ENCODE results near the gene SOD3. TPM values are rescaled to one million over a fixed set of nuclear protein-coding genes. Genes with fewer than 3 reads are reported as not detected.

Gene SOD3
- total RNA-seq, 1 donor from 2014 or later = 22.9 TPM

GRCh38 chr4:24781999-24782745 is 13.2 kb upstream of the SOD3 start:
- DNase-seq (ENCODE audit: low spot score) = no peak
- H3K27ac Mint-ChIP-seq (ENCODE audit: unreplicated experiment) = peak overlapping the region; percentile 85

GRCh38 chr4:24783506-24783905 is 11.9 kb upstream of the SOD3 start:
- TF ChIP-seq CTCF (IDR thresholded peaks at IDR 0.05) = no peak
- Mint-ChIP-seq H3K27ac (ENCODE audit: unreplicated experiment) (no peak overlapping the region), H3K4me1 (ENCODE audit: low read depth) (peaks cover 28% of the 10 kb centered on the region), H3K4me3 (ENCODE audit: unreplicated experiment) (no peak overlapping the region), H3K36me3 (ENCODE audit: low read depth) (no peaks in the 10 kb centered on the region), H3K27me3 (ENCODE audit: low read depth) (no peaks in the 10 kb centered on the region), H3K9me3 (ENCODE audit: low read depth) (peaks cover 11% of the 10 kb centered on the region)
- no peak for DNase-seq (ENCODE audit: low spot score)

More at GRCh38 chr4:24781999-24782745, 13.2 kb upstream of the SOD3 start:
- H3K4me1 Mint-ChIP-seq (ENCODE audit: low read depth) = peaks cover 39% of the 10 kb centered on the region
- TF ChIP-seq CTCF (IDR thresholded peaks at IDR 0.05) = peak; percentile 57
- H3K9me3 Mint-ChIP-seq (ENCODE audit: low read depth) = peaks cover 5% of the 10 kb centered on the region
- H3K36me3 Mint-ChIP-seq (ENCODE audit: low read depth) = no peaks in the 10 kb centered on the region
- no peak overlapping the region for H3K4me3 Mint-ChIP-seq (ENCODE audit: unreplicated experiment)
- no peaks in the 10 kb centered on the region for H3K27me3 Mint-ChIP-seq (ENCODE audit: low read depth)

GRCh38 chr4:24791043-24791442 is 4.3 kb upstream of the SOD3 start:
- H3K27ac Mint-ChIP-seq (ENCODE audit: unreplicated experiment) = no peak overlapping the region

GRCh38 chr4:24792552-24792951 is 2.8 kb upstream of the SOD3 start:
- no peak for DNase-seq (ENCODE audit: low spot score)
- Mint-ChIP-seq H3K27ac (ENCODE audit: unreplicated experiment) (no peak overlapping the region), H3K4me1 (ENCODE audit: low read depth) (peaks cover 29% of the 10 kb centered on the region), H3K27me3 (ENCODE audit: low read depth) (no peaks in the 10 kb centered on the region), H3K9me3 (ENCODE audit: low read depth) (peaks cover 9% of the 10 kb centered on the region), H3K4me3 (ENCODE audit: unreplicated experiment) (no peak overlapping the region), H3K36me3 (ENCODE audit: low read depth) (no peaks in the 10 kb centered on the region)
- TF ChIP-seq CTCF (IDR thresholded peaks at IDR 0.05) = no peak

More at GRCh38 chr4:24791043-24791442, 4.3 kb upstream of the SOD3 start:
- H3K4me3 Mint-ChIP-seq (ENCODE audit: unreplicated experiment) = no peak overlapping the region
- peaks cover 14% of the 10 kb centered on the region for H3K9me3 Mint-ChIP-seq (ENCODE audit: low read depth)
- peaks cover 29% of the 10 kb centered on the region for H3K4me1 Mint-ChIP-seq (ENCODE audit: low read depth)
- no peaks in the 10 kb centered on the region for H3K36me3 Mint-ChIP-seq (ENCODE audit: low read depth)
- no peak for TF ChIP-seq CTCF (IDR thresholded peaks at IDR 0.05)
- no peaks in the 10 kb centered on the region for H3K27me3 Mint-ChIP-seq (ENCODE audit: low read depth)
- no peak for DNase-seq (ENCODE audit: low spot score)

GRCh38 chr4:24793219-24794005 is 2.0 kb upstream of the SOD3 start:
- Mint-ChIP-seq H3K4me1 (ENCODE audit: low read depth) (peaks cover 29% of the 10 kb centered on the region), H3K27me3 (ENCODE audit: low read depth) (peaks cover 2% of the 10 kb centered on the region), H3K4me3 (ENCODE audit: unreplicated experiment) (no peak overlapping the region), H3K27ac (ENCODE audit: unreplicated experiment) (no peak overlapping the region), H3K36me3 (ENCODE audit: low read depth) (no peaks in the 10 kb centered on the region), H3K9me3 (ENCODE audit: low read depth) (peaks cover 4% of the 10 kb centered on the region)
- TF ChIP-seq CTCF (IDR thresholded peaks at IDR 0.05) = peak; percentile 63
- DNase-seq (ENCODE audit: low spot score) = no peak

Measured in chondrocyte (in vitro differentiated cells).